ENCODE data around the gene LOXL4. TPM values are rescaled to one million over a fixed set of nuclear protein-coding genes. Genes with fewer than 3 reads are reported as not detected.

LOXL4 gene
- polyA plus RNA-seq, 4 donors: 0.27 to 4.2 (median 0.72) TPM; not detected in 1

- Histone ChIP-seq H3K4me1 (ENCODE audit: control insufficient read depth in 3 of 3, insufficient read depth in 2 of 3, low read depth in 1 of 3, low read length in 2 of 3) (no peaks in the 10 kb centered on the region), H3K36me3 (ENCODE audit: control insufficient read depth in 3 of 3, insufficient read depth in 2 of 3, low read depth in 1 of 3, low read length in 3 of 3) (peaks cover 0 to 12% (median 0%) of the 10 kb centered on the region in 3 donors), H3K9me3 (ENCODE audit: control insufficient read depth in 2 of 2, insufficient read depth in 1 of 2, low read depth in 1 of 2, low read length in 1 of 2) (no peaks in the 10 kb centered on the region), H3K27me3 (ENCODE audit: control insufficient read depth in 3 of 3, insufficient read depth in 3 of 3, low read length in 3 of 3) (peaks cover 0 to under 1% (median 0%) of the 10 kb centered on the region in 3 donors), H3K4me3 (ENCODE audit: low read depth in 1 of 3, low read length in 3 of 3) (no peak overlapping the region), H3K27ac (ENCODE audit: low read depth in 1 of 3, low read length in 2 of 3) (no peak overlapping the region)
- 74 to 78% (median 75%) methylated on average over 14 of the region's 14 CpGs for WGBS, 3 donors
- FAIRE-seq (no peak), DNase-seq (no peak)
Measured at GRCh38 chr10:98259606-98260315, 8.2 kb downstream of the LOXL4 start.

- FAIRE-seq (no peak), DNase-seq (peak in 1 of 2 donors; percentile 25)
Measured at GRCh38 chr10:98258683-98259454, 9.1 kb downstream of the LOXL4 start.

GRCh38 chr10:98257961-98258360, 10.0 kb downstream of the LOXL4 start:
- Histone ChIP-seq H3K4me1 (ENCODE audit: control insufficient read depth in 3 of 3, insufficient read depth in 2 of 3, low read depth in 1 of 3, low read length in 2 of 3) (no peaks in the 10 kb centered on the region), H3K36me3 (ENCODE audit: control insufficient read depth in 3 of 3, insufficient read depth in 2 of 3, low read depth in 1 of 3, low read length in 3 of 3) (peaks cover 0 to 20% (median 0%) of the 10 kb centered on the region in 3 donors), H3K27me3 (ENCODE audit: control insufficient read depth in 3 of 3, insufficient read depth in 3 of 3, low read length in 3 of 3) (no peaks in the 10 kb centered on the region), H3K27ac (ENCODE audit: low read depth in 1 of 3, low read length in 2 of 3) (no peak overlapping the region), H3K4me3 (ENCODE audit: low read depth in 1 of 3, low read length in 3 of 3) (no peak overlapping the region), H3K9me3 (ENCODE audit: control insufficient read depth in 2 of 2, insufficient read depth in 1 of 2, low read depth in 1 of 2, low read length in 1 of 2) (no peaks in the 10 kb centered on the region)
- FAIRE-seq (no peak), DNase-seq (no peak)
- WGBS, 3 donors: 91 to 94% (median 93%) methylated on average over 16 of the region's 16 CpGs

More at GRCh38 chr10:98258683-98259454, 9.1 kb downstream of the LOXL4 start:
- 48 to 74% (median 67%) methylated on average over 13 of the region's 13 CpGs for WGBS, 3 donors
- no peak overlapping the region for H3K27ac ChIP-seq (ENCODE audit: low read depth in 1 of 3, low read length in 2 of 3)
- no peaks in the 10 kb centered on the region for H3K4me1 ChIP-seq (ENCODE audit: control insufficient read depth in 3 of 3, insufficient read depth in 2 of 3, low read depth in 1 of 3, low read length in 2 of 3)
- no peaks in the 10 kb centered on the region for H3K27me3 ChIP-seq (ENCODE audit: control insufficient read depth in 3 of 3, insufficient read depth in 3 of 3, low read length in 3 of 3)
- peaks cover 0 to 15% (median 0%) of the 10 kb centered on the region in 3 donors for H3K36me3 ChIP-seq (ENCODE audit: control insufficient read depth in 3 of 3, insufficient read depth in 2 of 3, low read depth in 1 of 3, low read length in 3 of 3)
- H3K9me3 ChIP-seq (ENCODE audit: control insufficient read depth in 2 of 2, insufficient read depth in 1 of 2, low read depth in 1 of 2, low read length in 1 of 2): no peaks in the 10 kb centered on the region
- H3K4me3 ChIP-seq (ENCODE audit: low read depth in 1 of 3, low read length in 3 of 3): no peak overlapping the region

- 90 to 93% (median 93%) methylated on average over 12 of the region's 12 CpGs for WGBS, 3 donors
- Histone ChIP-seq H3K9me3 (ENCODE audit: control insufficient read depth in 2 of 2, insufficient read depth in 1 of 2, low read depth in 1 of 2, low read length in 1 of 2) (no peaks in the 10 kb centered on the region), H3K4me3 (ENCODE audit: low read depth in 1 of 3, low read length in 3 of 3) (no peak overlapping the region), H3K27ac (ENCODE audit: low read depth in 1 of 3, low read length in 2 of 3) (no peak overlapping the region), H3K36me3 (ENCODE audit: control insufficient read depth in 3 of 3, insufficient read depth in 2 of 3, low read depth in 1 of 3, low read length in 3 of 3) (peaks cover 0 to 19% (median 0%) of the 10 kb centered on the region in 3 donors), H3K4me1 (ENCODE audit: control insufficient read depth in 3 of 3, insufficient read depth in 2 of 3, low read depth in 1 of 3, low read length in 2 of 3) (no peaks in the 10 kb centered on the region), H3K27me3 (ENCODE audit: control insufficient read depth in 3 of 3, insufficient read depth in 3 of 3, low read length in 3 of 3) (no peaks in the 10 kb centered on the region)
- DNase-seq: no peak
- FAIRE-seq: no peak
Measured at GRCh38 chr10:98257198-98257597, 10.8 kb downstream of the LOXL4 start.

- 93 to 96% (median 93%) methylated on average over 11 of the region's 11 CpGs for WGBS, 3 donors
- no peak for FAIRE-seq
Measured at GRCh38 chr10:98256692-98257091, 11.3 kb downstream of the LOXL4 start.

GRCh38 chr10:98255146-98255877, 12.7 kb downstream of the LOXL4 start:
- FAIRE-seq (no peak), DNase-seq (no peak)
- Histone ChIP-seq H3K27ac (ENCODE audit: low read depth in 1 of 3, low read length in 2 of 3) (no peak overlapping the region), H3K4me1 (ENCODE audit: control insufficient read depth in 3 of 3, insufficient read depth in 2 of 3, low read depth in 1 of 3, low read length in 2 of 3) (no peaks in the 10 kb centered on the region), H3K27me3 (ENCODE audit: control insufficient read depth in 3 of 3, insufficient read depth in 3 of 3, low read length in 3 of 3) (no peaks in the 10 kb centered on the region), H3K4me3 (ENCODE audit: low read depth in 1 of 3, low read length in 3 of 3) (no peak overlapping the region), H3K9me3 (ENCODE audit: control insufficient read depth in 2 of 2, insufficient read depth in 1 of 2, low read depth in 1 of 2, low read length in 1 of 2) (no peaks in the 10 kb centered on the region), H3K36me3 (ENCODE audit: control insufficient read depth in 3 of 3, insufficient read depth in 2 of 3, low read depth in 1 of 3, low read length in 3 of 3) (peaks cover 0 to 23% (median 0%) of the 10 kb centered on the region in 3 donors)
- 88 to 92% (median 90%) methylated on average over 15 to 17 of the region's 17 CpGs for WGBS, 3 donors

More at GRCh38 chr10:98256692-98257091, 11.3 kb downstream of the LOXL4 start:
- H3K36me3 ChIP-seq (ENCODE audit: control insufficient read depth in 3 of 3, insufficient read depth in 2 of 3, low read depth in 1 of 3, low read length in 3 of 3): peaks cover 0 to 21% (median 0%) of the 10 kb centered on the region in 3 donors
- no peak for DNase-seq
- H3K27ac ChIP-seq (ENCODE audit: low read depth in 1 of 3, low read length in 2 of 3): no peak overlapping the region
- no peaks in the 10 kb centered on the region for H3K9me3 ChIP-seq (ENCODE audit: control insufficient read depth in 2 of 2, insufficient read depth in 1 of 2, low read depth in 1 of 2, low read length in 1 of 2)
- no peaks in the 10 kb centered on the region for H3K4me1 ChIP-seq (ENCODE audit: control insufficient read depth in 3 of 3, insufficient read depth in 2 of 3, low read depth in 1 of 3, low read length in 2 of 3)
- no peak overlapping the region for H3K4me3 ChIP-seq (ENCODE audit: low read depth in 1 of 3, low read length in 3 of 3)
- no peaks in the 10 kb centered on the region for H3K27me3 ChIP-seq (ENCODE audit: control insufficient read depth in 3 of 3, insufficient read depth in 3 of 3, low read length in 3 of 3)

- WGBS, 3 donors: 79 to 91% (median 89%) methylated on average over 10 of the region's 10 CpGs
- DNase-seq: no peak
Measured at GRCh38 chr10:98254234-98254974, 13.6 kb downstream of the LOXL4 start.

More at GRCh38 chr10:98254234-98254974, 13.6 kb downstream of the LOXL4 start:
- Histone ChIP-seq H3K4me1 (ENCODE audit: control insufficient read depth in 3 of 3, insufficient read depth in 2 of 3, low read depth in 1 of 3, low read length in 2 of 3) (no peaks in the 10 kb centered on the region), H3K4me3 (ENCODE audit: low read depth in 1 of 3, low read length in 3 of 3) (no peak overlapping the region), H3K27me3 (ENCODE audit: control insufficient read depth in 3 of 3, insufficient read depth in 3 of 3, low read length in 3 of 3) (no peaks in the 10 kb centered on the region), H3K9me3 (ENCODE audit: control insufficient read depth in 2 of 2, insufficient read depth in 1 of 2, low read depth in 1 of 2, low read length in 1 of 2) (no peaks in the 10 kb centered on the region), H3K27ac (ENCODE audit: low read depth in 1 of 3, low read length in 2 of 3) (no peak overlapping the region), H3K36me3 (ENCODE audit: control insufficient read depth in 3 of 3, insufficient read depth in 2 of 3, low read depth in 1 of 3, low read length in 3 of 3) (peaks cover 0 to 26% (median 0%) of the 10 kb centered on the region in 3 donors)
- no peak for FAIRE-seq

Data from small intestine (tissue), 7 donors.